IgD-negative memory B cell (primary cell): ENCODE data around the gene CHRNA9. TPM values are rescaled to one million over a fixed set of nuclear protein-coding genes. Genes with fewer than 3 reads are reported as not detected.

ENCODE experiments used
- H3K27ac Mint-ChIP-seq, 3 donors: one replicate each; pipeline ENCODE4 v1.8.0; 2020 to 2022; ENCODE audit warnings: mild to moderate bottlenecking in 3 of 3, mixed read lengths in 3 of 3, moderate library complexity in 1 of 3
- H3K27me3 Mint-ChIP-seq: one replicate; pipeline ENCODE4 v1.8.0; 2021; ENCODE audit warnings: mixed read lengths
- H3K36me3 Mint-ChIP-seq: one replicate; pipeline ENCODE4 v1.8.0; 2020; ENCODE audit warnings: mild to moderate bottlenecking, mixed read lengths
- H3K4me1 Mint-ChIP-seq, 3 donors: one replicate each; pipeline ENCODE4 v1.8.0; 2020 to 2022; ENCODE audit warnings: mixed read lengths in 3 of 3, mild to moderate bottlenecking in 1 of 3
- H3K4me3 Mint-ChIP-seq, 4 donors: one replicate each; pipeline ENCODE4 v1.8.0; 2020 to 2022; ENCODE audit warnings: mild to moderate bottlenecking in 4 of 4, mixed read lengths in 4 of 4, moderate library complexity in 3 of 4
- H3K9me3 Mint-ChIP-seq, 3 donors: one replicate each; pipeline ENCODE4 v1.8.0; 2020 to 2021; ENCODE audit warnings: mixed read lengths in 3 of 3, mild to moderate bottlenecking in 1 of 3
- polyA plus RNA-seq: library from polyadenylated mRNA; unstranded; fragments of 300-500 nt; fragmentation: Illumina TruSeq; gene quantifications from one replicate; pipeline ENCODE4 v1.2.3, GENCODE V29; 2021

Gene CHRNA9
- polyA plus RNA-seq, 1 donor from 2014 or later, result not detected

- Mint-ChIP-seq H3K27me3 (peaks cover 8% of the 10 kb centered on the region), H3K9me3 (peaks cover 0 to 4% (median 0%) of the 10 kb centered on the region in 3 donors), H3K4me1 (peaks cover 0 to 2% (median 0%) of the 10 kb centered on the region in 3 donors), H3K27ac (no peak overlapping the region), H3K36me3 (peaks cover 3% of the 10 kb centered on the region), H3K4me3 (no peak overlapping the region)
These were observed 2.4 kb downstream of the CHRNA9 start for GRCh38 chr4:40337523-40337922.

DNA sequence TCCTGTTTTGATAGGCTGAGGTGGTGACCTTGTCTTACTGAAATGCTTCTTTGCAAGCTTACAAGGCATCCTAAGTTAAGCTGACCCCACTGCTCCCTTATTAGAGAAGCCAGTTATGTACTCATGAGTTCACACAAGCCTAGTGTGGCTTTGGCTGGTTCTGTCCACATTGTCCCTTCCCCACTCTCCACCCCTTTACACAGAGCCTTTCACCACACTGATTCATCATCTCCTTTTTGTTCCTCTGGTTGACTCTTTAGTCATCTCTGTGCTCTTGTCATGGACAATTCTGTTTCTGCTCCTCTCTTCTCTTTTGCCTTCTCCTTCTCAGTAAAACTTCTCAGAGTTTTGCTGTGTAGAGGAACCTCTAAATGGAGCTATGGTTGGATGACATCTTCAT lies 4.9 kb downstream of the CHRNA9 start:
- peaks cover 0 to 2% (median 0%) of the 10 kb centered on the region in 3 donors for H3K4me1 Mint-ChIP-seq
- no peak overlapping the region for H3K27ac Mint-ChIP-seq

GRCh38 chr4:40347472-40347871 lies 12.3 kb downstream of the CHRNA9 start:
- Mint-ChIP-seq H3K4me3 (no peak overlapping the region), H3K27ac (no peak overlapping the region), H3K36me3 (no peaks in the 10 kb centered on the region), H3K27me3 (peaks cover 3% of the 10 kb centered on the region), H3K9me3 (peaks cover 2 to 4% (median 4%) of the 10 kb centered on the region in 3 donors), H3K4me1 (no peaks in the 10 kb centered on the region)

More for the DNA sequence above, 4.9 kb downstream of the CHRNA9 start:
- Mint-ChIP-seq H3K36me3 (peaks cover 3% of the 10 kb centered on the region), H3K9me3 (peaks cover 0 to 8% (median 4%) of the 10 kb centered on the region in 3 donors), H3K27me3 (peaks cover 5% of the 10 kb centered on the region), H3K4me3 (no peak overlapping the region)

DNA sequence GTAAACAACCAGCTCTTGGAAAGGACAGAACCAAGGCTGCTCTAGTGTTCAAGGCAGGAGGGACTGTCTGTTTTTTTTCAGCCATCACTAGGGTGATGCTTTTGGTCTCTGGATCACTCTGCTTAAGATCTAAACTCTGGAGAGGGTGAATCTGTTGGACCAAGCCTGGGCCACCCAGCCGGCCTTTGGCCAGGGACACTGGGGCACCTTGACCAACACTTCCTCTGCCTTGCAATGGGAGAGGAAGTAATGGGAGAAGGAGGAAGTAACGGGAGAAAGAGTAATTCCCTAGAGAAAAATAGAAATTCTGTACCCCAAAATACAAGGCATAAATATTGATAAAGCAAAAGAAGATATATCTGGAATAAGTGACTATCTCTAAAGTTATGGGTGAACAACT lies 12.9 kb downstream of the CHRNA9 start:
- H3K36me3 Mint-ChIP-seq, result no peaks in the 10 kb centered on the region
- H3K9me3 Mint-ChIP-seq, result peaks cover 2 to 4% (median 3%) of the 10 kb centered on the region in 3 donors
- H3K27me3 Mint-ChIP-seq, result peaks cover 3% of the 10 kb centered on the region
- H3K27ac Mint-ChIP-seq, result no peak overlapping the region
- H3K4me1 Mint-ChIP-seq, result no peaks in the 10 kb centered on the region
- no peak overlapping the region for H3K4me3 Mint-ChIP-seq

DNA sequence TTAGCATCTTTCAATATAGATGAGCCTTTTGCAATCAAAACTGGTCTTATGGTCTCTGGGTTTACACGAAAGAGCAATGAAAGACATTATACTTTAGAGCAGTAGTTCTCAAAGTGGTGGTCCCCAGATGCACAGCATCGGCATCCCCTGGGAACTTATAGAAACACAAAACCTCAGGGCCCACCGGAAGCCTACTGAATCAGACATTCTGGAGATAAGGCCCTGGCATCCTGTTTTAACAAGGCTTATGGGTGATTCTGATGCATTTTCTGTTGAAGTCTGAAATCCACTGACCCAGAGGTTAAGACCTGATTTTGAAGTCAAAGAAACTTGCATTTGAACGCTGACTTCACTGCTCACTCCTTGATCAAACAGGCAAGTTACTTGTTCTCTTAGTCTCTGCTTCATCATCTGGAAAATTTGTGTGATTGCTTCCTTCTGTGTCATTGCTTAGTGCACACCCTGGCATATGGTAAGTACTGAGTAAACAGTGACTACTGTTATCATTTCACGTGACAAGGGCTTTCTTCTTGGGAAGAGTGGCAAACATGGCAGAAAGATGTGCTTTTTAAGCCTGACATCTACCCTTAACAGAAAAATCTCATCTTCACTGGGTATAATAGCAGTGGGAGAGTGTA lies 14.5 kb downstream of the CHRNA9 start:
- Mint-ChIP-seq H3K27me3 (peaks cover 5% of the 10 kb centered on the region), H3K36me3 (no peaks in the 10 kb centered on the region), H3K4me3 (no peak overlapping the region), H3K9me3 (peaks cover 0 to 2% (median 0%) of the 10 kb centered on the region in 3 donors), H3K4me1 (no peaks in the 10 kb centered on the region), H3K27ac (no peak overlapping the region)

DNA sequence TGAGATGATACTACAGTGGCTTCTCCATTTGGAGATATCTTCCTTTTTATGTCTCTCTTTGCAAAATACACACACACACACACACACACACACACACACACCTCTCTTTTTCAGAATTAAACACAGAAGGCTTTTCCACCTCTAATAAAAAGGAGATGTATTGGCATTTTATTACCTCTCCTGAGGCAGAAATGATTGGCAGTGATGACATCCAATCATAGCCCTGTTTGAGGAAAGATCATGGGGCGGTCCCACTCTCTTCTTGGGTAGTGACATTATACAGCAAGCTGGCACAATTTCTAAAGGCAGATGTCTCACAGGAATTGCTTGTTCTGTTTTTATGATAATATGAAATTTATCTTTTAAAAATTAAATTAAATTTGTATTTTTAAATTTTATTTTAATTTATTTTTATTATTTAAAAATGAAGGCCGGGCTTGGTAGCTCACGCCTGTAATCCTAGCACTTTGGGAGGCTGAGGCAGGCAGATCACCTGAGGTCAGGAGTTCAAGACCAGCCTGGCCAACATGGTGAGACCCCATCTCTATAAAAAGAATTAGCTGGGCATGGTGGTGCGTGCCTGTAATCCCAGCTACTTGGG lies 15.6 kb downstream of the CHRNA9 start:
- no peaks in the 10 kb centered on the region for H3K4me1 Mint-ChIP-seq
- no peak overlapping the region for H3K4me3 Mint-ChIP-seq
- H3K36me3 Mint-ChIP-seq, result no peaks in the 10 kb centered on the region
- H3K27me3 Mint-ChIP-seq, result peaks cover 5% of the 10 kb centered on the region
- no peak overlapping the region for H3K27ac Mint-ChIP-seq
- peaks cover 0 to 2% (median 0%) of the 10 kb centered on the region in 3 donors for H3K9me3 Mint-ChIP-seq

DNA sequence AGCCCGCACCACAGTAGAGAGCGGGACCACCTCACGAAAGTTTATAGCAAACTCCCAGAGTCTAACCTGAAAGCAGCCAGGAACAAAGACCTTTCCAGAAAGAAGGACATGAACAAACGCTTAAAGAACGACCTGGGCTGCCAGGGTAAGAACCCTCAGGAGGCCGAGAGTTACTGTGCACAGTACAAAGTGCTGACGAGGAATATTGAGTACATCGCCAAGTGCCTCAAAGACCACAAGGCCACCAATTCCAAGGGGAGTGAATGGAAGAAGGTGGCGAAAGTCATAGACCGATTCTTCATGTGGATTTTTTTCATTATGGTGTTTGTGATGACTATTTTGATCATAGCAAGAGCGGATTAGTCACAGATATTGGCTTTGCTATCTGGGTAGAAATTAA lies 19.0 kb downstream of the CHRNA9 start:
- Mint-ChIP-seq H3K27ac (no peak overlapping the region), H3K4me1 (no peaks in the 10 kb centered on the region), H3K27me3 (peaks cover 7% of the 10 kb centered on the region), H3K4me3 (no peak overlapping the region), H3K36me3 (no peaks in the 10 kb centered on the region), H3K9me3 (no peaks in the 10 kb centered on the region)

DNA sequence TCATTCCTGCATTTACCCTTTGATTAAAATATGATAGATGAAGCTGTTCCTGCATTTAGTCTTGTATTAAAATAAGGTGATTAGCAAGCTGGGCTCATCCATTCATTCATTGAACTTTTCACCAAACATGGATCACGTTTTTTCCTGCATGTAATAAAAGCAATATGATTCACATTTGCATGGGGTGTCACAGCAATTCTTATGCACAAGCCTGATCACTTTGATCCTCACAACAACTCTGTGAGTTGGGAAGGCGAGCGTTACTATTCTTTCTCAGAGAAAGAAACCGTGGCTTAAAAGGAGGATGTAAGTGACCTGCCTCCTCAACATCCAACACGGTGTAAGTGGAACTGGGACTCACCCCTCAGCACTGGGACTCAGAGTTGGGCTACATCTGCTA lies 20.0 kb downstream of the CHRNA9 start:
- peaks cover 7% of the 10 kb centered on the region for H3K27me3 Mint-ChIP-seq
- H3K36me3 Mint-ChIP-seq, result no peaks in the 10 kb centered on the region
- no peaks in the 10 kb centered on the region for H3K4me1 Mint-ChIP-seq
- H3K27ac Mint-ChIP-seq, result no peak overlapping the region
- H3K4me3 Mint-ChIP-seq, result no peak overlapping the region
- H3K9me3 Mint-ChIP-seq, result no peaks in the 10 kb centered on the region

- Mint-ChIP-seq H3K4me3 (no peak overlapping the region), H3K27me3 (peaks cover 7% of the 10 kb centered on the region), H3K27ac (no peak overlapping the region), H3K36me3 (no peaks in the 10 kb centered on the region), H3K9me3 (peaks cover 0 to 8% (median 6%) of the 10 kb centered on the region in 3 donors), H3K4me1 (peaks cover 0 to 2% (median 0%) of the 10 kb centered on the region in 3 donors)
These were observed 22.6 kb downstream of the CHRNA9 start for GRCh38 chr4:40357738-40358137.

- no peak overlapping the region for H3K27ac Mint-ChIP-seq
- H3K27me3 Mint-ChIP-seq, result peaks cover 4% of the 10 kb centered on the region
- H3K4me3 Mint-ChIP-seq, result no peak overlapping the region
- H3K36me3 Mint-ChIP-seq, result no peaks in the 10 kb centered on the region
- H3K9me3 Mint-ChIP-seq, result peaks cover 0 to 8% (median 6%) of the 10 kb centered on the region in 3 donors
- H3K4me1 Mint-ChIP-seq, result peaks cover 4 to 9% (median 8%) of the 10 kb centered on the region in 3 donors
These were observed 26.2 kb downstream of the CHRNA9 start for GRCh38 chr4:40361338-40361737.

- Mint-ChIP-seq H3K27ac (no peak overlapping the region), H3K4me3 (no peak overlapping the region), H3K4me1 (peaks cover 4 to 9% (median 8%) of the 10 kb centered on the region in 3 donors), H3K36me3 (no peaks in the 10 kb centered on the region), H3K27me3 (no peaks in the 10 kb centered on the region), H3K9me3 (peaks cover 0 to 8% (median 6%) of the 10 kb centered on the region in 3 donors)
These were observed 28.3 kb downstream of the CHRNA9 start for GRCh38 chr4:40363382-40363920.

- no peaks in the 10 kb centered on the region for H3K36me3 Mint-ChIP-seq
- no peaks in the 10 kb centered on the region for H3K27me3 Mint-ChIP-seq
- H3K27ac Mint-ChIP-seq, result no peak overlapping the region
- H3K9me3 Mint-ChIP-seq, result peaks cover 0 to 8% (median 6%) of the 10 kb centered on the region in 3 donors
- H3K4me3 Mint-ChIP-seq, result no peak overlapping the region
- peaks cover 4 to 9% (median 8%) of the 10 kb centered on the region in 3 donors for H3K4me1 Mint-ChIP-seq
These were observed 28.8 kb downstream of the CHRNA9 start for GRCh38 chr4:40363945-40364344.

DNA sequence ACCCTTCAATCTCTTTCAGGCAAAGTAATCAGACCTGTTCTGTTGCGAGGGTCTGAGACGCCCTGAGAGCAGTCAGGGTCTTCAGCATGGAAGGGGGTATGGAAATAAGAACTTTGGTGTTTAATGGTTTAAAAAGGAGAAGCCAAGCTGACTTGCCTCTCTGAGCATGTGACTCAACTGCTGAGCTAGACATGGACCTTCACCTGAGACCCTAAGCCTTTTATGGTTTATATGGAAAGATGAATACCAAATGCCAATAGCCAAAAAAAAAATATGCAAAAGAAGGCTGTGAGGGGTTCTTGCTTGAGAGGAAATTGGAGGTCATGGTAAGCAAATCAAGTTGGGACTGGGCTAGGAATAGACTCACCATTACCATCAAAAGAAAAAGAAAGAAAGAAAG lies 30.6 kb downstream of the CHRNA9 start:
- H3K27me3 Mint-ChIP-seq, result no peaks in the 10 kb centered on the region
- no peak overlapping the region for H3K27ac Mint-ChIP-seq
- no peaks in the 10 kb centered on the region for H3K36me3 Mint-ChIP-seq
- H3K9me3 Mint-ChIP-seq, result peaks cover 0 to 8% (median 6%) of the 10 kb centered on the region in 3 donors
- H3K4me3 Mint-ChIP-seq, result peak overlapping the region in 1 of 4 donors; percentile 87
- peaks cover 4 to 9% (median 8%) of the 10 kb centered on the region in 3 donors for H3K4me1 Mint-ChIP-seq

DNA sequence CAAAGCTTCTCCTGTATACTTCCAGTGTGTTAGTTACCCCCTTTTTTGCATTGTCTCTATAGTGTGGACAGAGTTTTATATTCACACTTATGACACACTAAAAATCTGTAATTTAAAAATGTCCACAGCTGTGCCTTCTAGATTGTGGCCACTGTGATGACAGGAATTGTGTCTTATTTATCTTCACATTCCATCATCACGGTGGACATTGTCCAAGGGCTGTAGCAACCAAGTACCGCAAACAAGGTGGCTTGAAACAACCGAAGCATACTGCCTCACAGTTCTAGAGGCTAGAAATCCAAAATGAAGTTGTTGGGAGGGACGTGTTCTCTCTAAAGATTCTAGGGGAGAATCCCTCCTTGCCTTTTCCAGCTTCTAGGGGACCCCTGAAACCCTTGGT lies 32.3 kb downstream of the CHRNA9 start:
- Mint-ChIP-seq H3K27me3 (no peaks in the 10 kb centered on the region), H3K9me3 (no peaks in the 10 kb centered on the region), H3K27ac (no peak overlapping the region), H3K4me3 (no peak overlapping the region), H3K4me1 (peaks cover 4 to 8% (median 8%) of the 10 kb centered on the region in 3 donors), H3K36me3 (no peaks in the 10 kb centered on the region)

DNA sequence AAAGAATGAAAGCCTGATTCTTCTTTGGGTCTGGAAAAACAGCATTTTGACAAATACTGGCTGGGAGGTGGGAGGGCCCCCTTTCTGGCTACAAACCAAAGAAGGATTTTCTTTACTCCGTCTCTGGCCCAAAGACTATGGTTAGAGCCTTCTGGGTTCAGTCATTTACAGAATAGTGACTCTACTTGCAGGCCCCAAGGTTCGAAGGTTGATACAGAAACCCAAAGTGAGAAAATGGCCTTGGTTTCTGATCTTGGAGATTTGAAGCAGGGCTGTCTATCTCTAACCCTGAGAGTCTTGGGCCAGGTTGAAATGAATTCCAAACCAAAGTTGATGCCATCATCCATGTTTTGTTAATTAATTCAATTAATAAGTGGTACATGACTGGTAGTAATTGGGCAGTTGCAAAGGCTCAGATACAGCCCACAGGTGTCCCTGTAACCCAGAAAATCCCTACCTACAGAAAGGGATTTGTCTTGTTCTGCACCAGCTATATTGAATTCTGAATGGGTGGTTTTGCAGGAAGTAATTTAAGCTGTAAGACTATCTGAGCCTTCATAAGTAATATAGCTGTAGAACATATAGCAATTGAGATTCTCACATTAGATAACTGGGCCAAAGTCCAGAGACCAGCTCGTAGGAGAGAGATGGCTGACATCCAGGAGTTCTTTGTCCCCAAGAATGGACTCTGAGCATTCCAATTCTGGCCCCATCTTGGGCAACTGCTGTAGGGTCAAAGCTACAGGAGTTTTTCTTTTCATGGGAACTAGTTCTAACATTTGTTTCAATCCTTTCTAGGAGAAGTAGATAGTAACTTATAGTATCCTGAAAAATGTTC lies 34.5 kb downstream of the CHRNA9 start:
- Mint-ChIP-seq H3K4me3 (no peak overlapping the region), H3K4me1 (peaks cover 4 to 8% (median 7%) of the 10 kb centered on the region in 3 donors), H3K27me3 (peaks cover 2% of the 10 kb centered on the region), H3K9me3 (no peaks in the 10 kb centered on the region), H3K27ac (no peak overlapping the region), H3K36me3 (no peaks in the 10 kb centered on the region)
